Measurements from ENCODE around the gene PTPN9. TPM values are rescaled to one million over a fixed set of nuclear protein-coding genes. Genes with fewer than 3 reads are reported as not detected.
A peak's percentile ranks its signal among the peaks of the same experiment; 100 is the strongest.
"Not testable (repeated sequence)": the region's sequence is repeated elsewhere in the genome, so short reads cannot be mapped to it uniquely, and the experiment has no call there.

Gene PTPN9
- total and polyA plus RNA-seq, 2 experiments from 2014 or later: 19.9 to 30.6 TPM

- H3K27ac ChIP-seq: peak overlapping the region; percentile 44
- peak overlapping the region; percentile 51 for H3K4me2 ChIP-seq (ENCODE audit: unreplicated experiment)
- peaks cover 24% of the 10 kb centered on the region for H3K4me1 ChIP-seq (ENCODE audit: insufficient read depth)
- in situ Hi-C loops (cut with MboI): no loop called here
- WGBS, 2 experiments (ENCODE audit: low coverage in 1 of 2, low lambda C conversion rate in 2 of 2, missing lambda C conversion rate in 2 of 2): 12 to 13% methylated on average over 3 of the region's 3 CpGs
- no peak overlapping the region for H3K4me3 ChIP-seq
- H3K36me3 ChIP-seq (ENCODE audit: low read depth): no peaks in the 10 kb centered on the region
- no peak overlapping the region for H3K9ac ChIP-seq
- TF ChIP-seq EZH2 (IDR thresholded peaks at IDR 0.05; ENCODE audit: insufficient read depth, poor library complexity, severe bottlenecking): no peak
- TF ChIP-seq EZH2phosphoT487 (IDR thresholded peaks at IDR 0.05; ENCODE audit: insufficient read depth, low read depth): no peak
- H2AFZ ChIP-seq: no peak overlapping the region
- H3K9me3 ChIP-seq (ENCODE audit: low read depth): no peaks in the 10 kb centered on the region
- H3K27me3 ChIP-seq (replicated peaks; ENCODE audit: insufficient read depth): no peaks in the 10 kb centered on the region
- H4K20me1 ChIP-seq (ENCODE audit: insufficient read depth): peaks cover 30% of the 10 kb centered on the region; the same call in 1 of the 2 replicates
- H3F3A ChIP-seq (ENCODE audit: insufficient read depth): peaks cover 56% of the 10 kb centered on the region
- H3K79me2 ChIP-seq (ENCODE audit: insufficient read depth): peaks cover 93% of the 10 kb centered on the region
- H3K9me2 ChIP-seq (ENCODE audit: insufficient read depth): no peaks in the 10 kb centered on the region
- DNase-seq: peak; percentile 79
Observed at GRCh38 chr15:75531041-75531450, 48.1 kb downstream of the PTPN9 start.

GRCh38 chr15:75530169-75530568 lies 48.9 kb downstream of the PTPN9 start:
- H3K9me3 ChIP-seq (ENCODE audit: low read depth): no peaks in the 10 kb centered on the region
- WGBS, 2 experiments (ENCODE audit: low coverage in 1 of 2, low lambda C conversion rate in 2 of 2, missing lambda C conversion rate in 2 of 2): 94 to 95% methylated on average over 3 to 4 of the region's 4 CpGs
- no peaks in the 10 kb centered on the region for H3K36me3 ChIP-seq (ENCODE audit: low read depth)
- no peaks in the 10 kb centered on the region for H3K9me2 ChIP-seq (ENCODE audit: insufficient read depth)
- no peak overlapping the region for H3K9ac ChIP-seq
- H3F3A ChIP-seq (ENCODE audit: insufficient read depth): peaks cover 56% of the 10 kb centered on the region
- peaks cover 30% of the 10 kb centered on the region; the same call in 1 of the 2 replicates for H4K20me1 ChIP-seq (ENCODE audit: insufficient read depth)
- no peaks in the 10 kb centered on the region for H3K27me3 ChIP-seq (replicated peaks; ENCODE audit: insufficient read depth)
- H3K79me2 ChIP-seq (ENCODE audit: insufficient read depth): peaks cover 93% of the 10 kb centered on the region
- H2AFZ ChIP-seq: no peak overlapping the region
- TF ChIP-seq EZH2phosphoT487 (IDR thresholded peaks at IDR 0.05; ENCODE audit: insufficient read depth, low read depth): no peak
- no peak overlapping the region for H3K4me3 ChIP-seq
- H3K4me1 ChIP-seq (ENCODE audit: insufficient read depth): peaks cover 24% of the 10 kb centered on the region
- DNase-seq: no peak
- no peak overlapping the region for H3K4me2 ChIP-seq (ENCODE audit: unreplicated experiment)
- H3K27ac ChIP-seq: no peak overlapping the region
- in situ Hi-C loops (cut with MboI): no loop called here

GRCh38 chr15:75525756-75526155 lies 53.4 kb downstream of the PTPN9 start:
- H2AFZ ChIP-seq; H3K9me3 ChIP-seq (ENCODE audit: low read depth); H3K9me2 ChIP-seq (ENCODE audit: insufficient read depth); H3K4me3 ChIP-seq; in situ Hi-C loops (cut with MboI); H3K27ac ChIP-seq; H3K4me1 ChIP-seq (ENCODE audit: insufficient read depth); H3K4me2 ChIP-seq (ENCODE audit: unreplicated experiment); DNase-seq; H3K27me3 ChIP-seq (replicated peaks; ENCODE audit: insufficient read depth); H4K20me1 ChIP-seq (ENCODE audit: insufficient read depth); H3K9ac ChIP-seq: not testable (repeated sequence)
- peaks cover 22% of the 10 kb centered on the region for H3K36me3 ChIP-seq (ENCODE audit: low read depth)
- WGBS, 2 experiments (ENCODE audit: low coverage in 1 of 2, low lambda C conversion rate in 2 of 2, missing lambda C conversion rate in 2 of 2): 80 to 91% methylated on average over 3 of the region's 3 CpGs
- peaks cover 68% of the 10 kb centered on the region for H3K79me2 ChIP-seq (ENCODE audit: insufficient read depth)
- peaks cover 22% of the 10 kb centered on the region for H3F3A ChIP-seq (ENCODE audit: insufficient read depth)

- H3K79me2 ChIP-seq (ENCODE audit: insufficient read depth): peaks cover 46% of the 10 kb centered on the region
- H3F3A ChIP-seq (ENCODE audit: insufficient read depth): peaks cover 7% of the 10 kb centered on the region; the same call in 1 of the 2 replicates
- no peaks in the 10 kb centered on the region for H3K4me1 ChIP-seq (ENCODE audit: insufficient read depth)
- H3K27me3 ChIP-seq (replicated peaks; ENCODE audit: insufficient read depth): no peaks in the 10 kb centered on the region
- H4K20me1 ChIP-seq (ENCODE audit: insufficient read depth): no peaks in the 10 kb centered on the region
- in situ Hi-C loops (cut with MboI): no loop called here
- TF ChIP-seq EZH2 (IDR thresholded peaks at IDR 0.05; ENCODE audit: insufficient read depth, poor library complexity, severe bottlenecking) (no peak), EZH2phosphoT487 (IDR thresholded peaks at IDR 0.05; ENCODE audit: insufficient read depth, low read depth) (no peak)
- H3K9me2 ChIP-seq (ENCODE audit: insufficient read depth): no peaks in the 10 kb centered on the region
- no peak overlapping the region for H3K9ac ChIP-seq
- no peak overlapping the region for H3K4me2 ChIP-seq (ENCODE audit: unreplicated experiment)
- H3K9me3 ChIP-seq (ENCODE audit: low read depth): no peaks in the 10 kb centered on the region
- no peak for DNase-seq
- no peak overlapping the region for H3K27ac ChIP-seq
- H3K36me3 ChIP-seq (ENCODE audit: low read depth): peaks cover 30% of the 10 kb centered on the region
- WGBS, 2 experiments (ENCODE audit: low coverage in 1 of 2, low lambda C conversion rate in 2 of 2, missing lambda C conversion rate in 2 of 2): 98 to 100% methylated on average over 2 of the region's 2 CpGs
- H2AFZ ChIP-seq: no peak overlapping the region
- no peak overlapping the region for H3K4me3 ChIP-seq
Observed at GRCh38 chr15:75523011-75523410, 56.1 kb downstream of the PTPN9 start.

GRCh38 chr15:75517233-75517632 lies 61.9 kb downstream of the PTPN9 start:
- Histone ChIP-seq H2AFZ (no peak overlapping the region), H4K20me1 (ENCODE audit: insufficient read depth) (no peaks in the 10 kb centered on the region), H3K9me3 (ENCODE audit: low read depth) (no peaks in the 10 kb centered on the region), H3K79me2 (ENCODE audit: insufficient read depth) (peaks cover 9% of the 10 kb centered on the region; the same call in 1 of the 2 replicates), H3K9ac (0 out of 2 replicates have a peak overlapping the region, but pooled peaks have one; percentile 20), H3K36me3 (ENCODE audit: low read depth) (peaks cover 39% of the 10 kb centered on the region), H3F3A (ENCODE audit: insufficient read depth) (peaks cover 17% of the 10 kb centered on the region; the same call in 1 of the 2 replicates), H3K4me1 (ENCODE audit: insufficient read depth) (peaks cover 11% of the 10 kb centered on the region), H3K4me2 (ENCODE audit: unreplicated experiment) (no peak overlapping the region), H3K4me3 (no peak overlapping the region), H3K27me3 (replicated peaks; ENCODE audit: insufficient read depth) (no peaks in the 10 kb centered on the region), H3K27ac (peak overlapping the region; percentile 52), H3K9me2 (ENCODE audit: insufficient read depth) (no peaks in the 10 kb centered on the region)
- 86 to 100% methylated on average over 1 of the region's 1 CpG for WGBS, 2 experiments (ENCODE audit: low coverage in 1 of 2, low lambda C conversion rate in 2 of 2, missing lambda C conversion rate in 2 of 2)
- in situ Hi-C loops (cut with MboI): no loop called here
- no peak for TF ChIP-seq EZH2phosphoT487 (IDR thresholded peaks at IDR 0.05; ENCODE audit: insufficient read depth, low read depth)
- TF ChIP-seq EZH2 (IDR thresholded peaks at IDR 0.05; ENCODE audit: insufficient read depth, poor library complexity, severe bottlenecking): no peak
- no peak for DNase-seq

Data from GM23248 (cell line).